GM18498 (cell line): ENCODE measurements around the gene RAB41.
"Not testable (repeated sequence)": the region's sequence is repeated elsewhere in the genome, so short reads cannot be mapped to it uniquely, and the experiment has no call there.

Experiments used
- ATAC-seq: cut with Tn5 transposase; IDR thresholded peaks from one replicate; pipeline ENCODE4 v1.9.1; 2021; ENCODE audit warnings: mild to moderate bottlenecking, moderate library complexity; ENCODE audit not compliant: unreplicated experiment

RAB41 gene

GRCh38 chrX:70289793-70290770, 8.1 kb downstream of the RAB41 start, which contains the start of the genes KIF4A and PDZD11:
KIF4A (plus strand) TSS chrX:70290104; CDS start chrX:70290459, 355 bp downstream.
PDZD11 (minus strand) TSS chrX:70289927; CDS start chrX:70289341, 586 bp downstream.
- peak; percentile 99 for ATAC-seq

GRCh38 chrX:70292788-70293187, 10.8 kb downstream of the RAB41 start:
- no peak for ATAC-seq

- ATAC-seq: no peak
These were observed 11.6 kb downstream of the RAB41 start for GRCh38 chrX:70293621-70294020.

GRCh38 chrX:70301716-70302115, 19.7 kb downstream of the RAB41 start:
- no peak for ATAC-seq

GRCh38 chrX:70313503-70313902, 31.5 kb downstream of the RAB41 start:
- no peak for ATAC-seq

GRCh38 chrX:70322784-70323183, 40.8 kb downstream of the RAB41 start:
- no peak for ATAC-seq

- ATAC-seq: not testable (repeated sequence)
These were observed 41.7 kb downstream of the RAB41 start for GRCh38 chrX:70323628-70324027.

- ATAC-seq: no peak
These were observed 42.4 kb downstream of the RAB41 start for GRCh38 chrX:70324326-70324725.

GRCh38 chrX:70331161-70331560, 49.2 kb downstream of the RAB41 start:
- no peak for ATAC-seq

- ATAC-seq: no peak
These were observed 50.6 kb downstream of the RAB41 start for GRCh38 chrX:70332600-70332999.
